K562 (cell line): ENCODE data around the gene LYVE1. TPM values are rescaled to one million over a fixed set of nuclear protein-coding genes. Genes with fewer than 3 reads are reported as not detected.

Source experiments
- ATAC-seq: fragments of 200-7000 bp; cut with Tn5 transposase; 3 replicates; pipeline ENCODE4 v1.9.1; 2020; ENCODE audit warnings: moderate library complexity
- BruUV-seq: library from RNA; stranded (reverse); fragments of 400-500 nt; replicated peaks from 2 replicates; lab custom pipeline; 2021; lab: Mats Ljungman, UMichigan
- CTCF ChIA-PET: fragments of 300-600 bp; formaldehyde crosslinking; extraction: SDS; loops from one replicate; lab custom pipeline; 2021; ENCODE audit warnings: low intra/inter-chr PET ratio; lab: Yijun Ruan, JAX
- POLR2A ChIA-PET: fragments of 300-600, 350-650 bp; sonication (Branson Sonifier 250); formaldehyde crosslinking; extraction: SDS; loops from one replicate; lab custom pipeline; 2021; ENCODE audit warnings: antibody characterized with exemption, inconsistent platforms; lab: Yijun Ruan, JAX
- DNase-seq, 4 experiments: peaks; one replicate each; pipeline versions ENCODE4 v3.0.0 to v3.0.0-alpha.2; 2011 to 2018; ENCODE audit warnings: low spot score in 3 of 4, mixed read lengths in 3 of 4; ENCODE audit errors: extremely low read depth in 1 of 4
- FAIRE-seq: peaks from 2 replicates; lab custom pipeline; 2011; peaks lifted over from hg19 to GRCh38; lab: Jason Lieb, UNC
- H2AFZ ChIP-seq: 2 replicates; pipeline ENCODE4 v1.6.0; 2011; ENCODE audit warnings: low read depth, low read length, control low read depth, inconsistent platforms
- H3K27ac ChIP-seq: fragments of 200-600 bp; 3 replicates; pipeline ENCODE4 v1.8.0; 2011; ENCODE audit warnings: low read depth, mild to moderate bottlenecking, control low read depth, inconsistent platforms, low read length, moderate library complexity, mixed read lengths; ENCODE audit errors: extremely low read depth
- H3K27me3 ChIP-seq, 2 experiments: fragments of 300-600 bp in 1 of 2; 2 replicates in 1 of 2; 3 replicates in 1 of 2; pipeline versions ENCODE4 v1.6.0 to v1.8.0; 2011; ENCODE audit warnings: inconsistent platforms in 2 of 2, low read length in 2 of 2, mild to moderate bottlenecking in 1 of 2, mixed read lengths in 1 of 2, moderate library complexity in 1 of 2; ENCODE audit not compliant: control insufficient read depth in 2 of 2, insufficient read depth in 2 of 2
- H3K36me3 ChIP-seq: fragments of 300-600 bp; 3 replicates; pipeline ENCODE4 v1.8.0; 2011; ENCODE audit warnings: mild to moderate bottlenecking, low read length, inconsistent platforms; ENCODE audit not compliant: control insufficient read depth, insufficient read depth
- H3K4me1 ChIP-seq, 2 experiments: fragments of 200-600 bp in 1 of 2; replicated peaks in 1 of 2; 2 replicates in 1 of 2; 3 replicates in 1 of 2; pipeline versions ENCODE4 v1.5.1 to v1.8.0; 2011; ENCODE audit warnings: inconsistent platforms in 2 of 2, low read length in 2 of 2, mild to moderate bottlenecking in 1 of 2, mixed read lengths in 1 of 2, moderate library complexity in 1 of 2; ENCODE audit not compliant: control insufficient read depth in 2 of 2, insufficient read depth in 2 of 2
- H3K4me2 ChIP-seq: 2 replicates; pipeline ENCODE4 v1.6.1; 2011; ENCODE audit warnings: low read length, control low read depth, inconsistent platforms, mixed read lengths; ENCODE audit not compliant: insufficient read depth
- H3K4me3 ChIP-seq: fragments of 200-600 bp; sonication (generic), shearing (Covaris generic); 2 replicates; pipeline ENCODE4 v1.5.1; 2016; ENCODE audit warnings: control low read depth, inconsistent platforms
- H3K79me2 ChIP-seq: fragments of 200-600 bp; 3 replicates; pipeline ENCODE4 v1.8.0; 2011; ENCODE audit warnings: low read length, inconsistent platforms; ENCODE audit not compliant: control insufficient read depth, insufficient read depth
- H3K9ac ChIP-seq, 2 experiments: 2 replicates each; pipeline versions ENCODE4 v1.6.0 to v1.6.1; 2011; ENCODE audit warnings: low read depth in 2 of 2, low read length in 2 of 2, control low read depth in 1 of 2, inconsistent platforms in 1 of 2, mild to moderate bottlenecking in 1 of 2, mixed read lengths in 1 of 2; ENCODE audit not compliant: insufficient read depth in 1 of 2
- H3K9me1 ChIP-seq: one replicate; pipeline ENCODE4 v1.6.0; 2011; ENCODE audit warnings: inconsistent platforms, mild to moderate bottlenecking, low read length, moderate library complexity; ENCODE audit not compliant: control insufficient read depth, insufficient read depth
- H3K9me3 ChIP-seq: replicated peaks from 2 replicates; pipeline ENCODE4 v1.5.1; 2011; ENCODE audit warnings: low read depth, low read length, inconsistent platforms; ENCODE audit not compliant: control insufficient read depth, insufficient read depth
- H4K20me1 ChIP-seq: replicated peaks from 2 replicates; pipeline ENCODE4 v1.6.1; 2011; ENCODE audit warnings: low read length, inconsistent platforms, mixed read lengths; ENCODE audit not compliant: control insufficient read depth, insufficient read depth
- CSDE1 ChIP-seq, 2 experiments: fragments of 450-650 bp; IDR thresholded peaks; 2 replicates each; pipeline ENCODE4 v1.6.1; 2016; ENCODE audit warnings: mild to moderate bottlenecking in 1 of 2
- JUN ChIP-seq, 2 experiments: sonication (generic) in 1 of 2; formaldehyde crosslinking in 1 of 2; IDR thresholded peaks; 2 replicates each; pipeline versions ENCODE4 v1.6.1 to v1.8.0; 2012 to 2022; ENCODE audit warnings: borderline replicate concordance in 2 of 2, mild to moderate bottlenecking in 2 of 2, improper control_type of control experiment in 1 of 2, low read depth in 1 of 2, low read length in 1 of 2, missing genetic modification reagents in 1 of 2
- MEF2A ChIP-seq: IDR thresholded peaks from 2 replicates; pipeline ENCODE4 v1.6.1; 2011; ENCODE audit warnings: low read depth, mild to moderate bottlenecking, low read length, moderate library complexity; ENCODE audit not compliant: control insufficient read depth
- NBN ChIP-seq: fragments of 450-650 bp; IDR thresholded peaks from 2 replicates; pipeline ENCODE4 v1.6.1; 2016; ENCODE audit warnings: low read depth, mild to moderate bottlenecking
- NELFE ChIP-seq: IDR thresholded peaks from 2 replicates; pipeline ENCODE4 v1.6.1; 2011; ENCODE audit warnings: mild to moderate bottlenecking; ENCODE audit not compliant: insufficient read depth, insufficient read length
- NFE2L1 ChIP-seq: fragments of 450-650 bp; IDR thresholded peaks from 2 replicates; pipeline ENCODE4 v1.6.1; 2016; ENCODE audit warnings: missing genetic modification characterization, low read depth, mild to moderate bottlenecking, missing compliant biosample characterization, moderate library complexity, borderline replicate concordance
- NR2C2 ChIP-seq, 2 experiments: fragments of 200-800 bp in 1 of 2; sonication (Bioruptor generic) in 1 of 2; sonication (generic) in 1 of 2; formaldehyde crosslinking in 1 of 2; IDR thresholded peaks; 2 replicates each; pipeline versions ENCODE4 v1.6.1 to v1.8.0; 2016 to 2022; ENCODE audit warnings: mild to moderate bottlenecking in 1 of 2, missing compliant biosample characterization in 1 of 2, missing genetic modification characterization in 1 of 2, missing genetic modification reagents in 1 of 2
- POLR2G ChIP-seq: fragments of 200-400 bp; formaldehyde crosslinking; IDR thresholded peaks from 2 replicates; pipeline ENCODE4 v1.6.1; 2017; ENCODE audit warnings: low read depth, mild to moderate bottlenecking, antibody characterized with exemption, low read length, moderate library complexity
- SAFB2 ChIP-seq: fragments of 200-400 bp; formaldehyde crosslinking; IDR thresholded peaks from 2 replicates; pipeline ENCODE4 v1.6.1; 2018; ENCODE audit warnings: borderline replicate concordance, low read length, low read depth, moderate library complexity; ENCODE audit not compliant: severe bottlenecking
- SAP30 ChIP-seq: fragments of 200-600 bp; sonication (generic); IDR thresholded peaks from 2 replicates; pipeline ENCODE4 v1.6.1; 2012; ENCODE audit warnings: borderline replicate concordance, low read depth, mild to moderate bottlenecking, moderate library complexity, low read length, control low read depth, inconsistent platforms; ENCODE audit not compliant: insufficient read depth, poor library complexity, severe bottlenecking
- TOE1 ChIP-seq, 2 experiments: fragments of 450-650 bp in 1 of 2; sonication (generic) in 1 of 2; formaldehyde crosslinking in 1 of 2; IDR thresholded peaks; 2 replicates each; pipeline versions ENCODE4 v1.7.1 to v1.8.0; 2016 to 2022; ENCODE audit warnings: borderline replicate concordance in 2 of 2, mild to moderate bottlenecking in 2 of 2, antibody characterized with exemption in 1 of 2, inconsistent platforms in 1 of 2, low read depth in 1 of 2, missing genetic modification reagents in 1 of 2, moderate library complexity in 1 of 2
- U2AF1 ChIP-seq: fragments of 200-400 bp; formaldehyde crosslinking; optimal IDR thresholded peaks from 2 replicates; pipeline ENCODE3; 2017; ENCODE audit warnings: mild to moderate bottlenecking, low read depth, low read length, moderate library complexity
- WGBS: fragments of 100-300 bp; shearing (Covaris generic); methylation state at CpG from one replicate; pipeline ENCODE4 v1.1.6; 2016; ENCODE audit warnings: low coverage, mixed read lengths; ENCODE audit not compliant: insufficient coverage; ENCODE audit errors: missing lambda C conversion rate; 5-methylcytosine and 5-hydroxymethylcytosine counted together
- in situ Hi-C: fragments of 300-500 bp; cut with MboI; formaldehyde crosslinking; loops from 4 replicates; pipeline ENCODE4 v1.15.0; 2018; ENCODE audit warnings: inconsistent platforms, mixed read lengths
- intact Hi-C: fragments of 100-400 bp; cut with micrococcal nuclease; formaldehyde crosslinking; loops from 2 replicates; pipeline ENCODE4 v1.14.2; 2022
- polyA plus RNA-seq, 8 experiments: library from polyadenylated mRNA; depleted of rRNA in 4 of 8; stranded (reverse) in 5 of 8; unstranded in 3 of 8; fragments of >200 nt; fragmentation: Nextera tagmentation in 2 of 8; fragmentation: Illumina TruSeq in 1 of 8; extraction: Ambion mirVana in 2 of 8; extraction: Trizol in 1 of 8; gene quantifications; 2 replicates each; pipeline versions ENCODE4 v1.2.1 to v1.2.3, GENCODE V29; 2011 to 2014; ENCODE audit warnings: inconsistent platforms in 1 of 8, missing spikeins in 1 of 8
- total RNA-seq, 7 experiments: library from RNA; depleted of rRNA in 6 of 7; stranded (reverse); fragments of >200 nt in 6 of 7; fragmentation: Illumina TruSeq in 2 of 7; extraction: Trizol in 2 of 7; gene quantifications; 2 replicates each; pipeline versions ENCODE4 v1.2.1 to v1.2.3, GENCODE V29; 2011 to 2021; ENCODE audit warnings: low replicate concordance in 1 of 7
- TF ChIP-seq, protein P1 (sequence below), 2 experiments: IDR thresholded peaks; 2 replicates each; pipeline ENCODE4 v1.6.1; 2012; ENCODE audit warnings: improper control_type of control experiment in 2 of 2, low read depth in 2 of 2, low read length in 2 of 2, borderline replicate concordance in 1 of 2
- TF ChIP-seq, protein P2 (sequence below): fragments of 250-450 bp; sonication (Bioruptor Pico); IDR thresholded peaks from 2 replicates; pipeline ENCODE4 v1.8.0; 2021; ENCODE audit warnings: borderline replicate concordance, mild to moderate bottlenecking, moderate library complexity; ENCODE audit not compliant: poor library complexity, severe bottlenecking

LYVE1 gene
- total and polyA plus RNA-seq, 9 of the 15 experiments (the other 6 are each of a cell fraction or from before 2014, with no cell fraction given): 0.06 to 1.1 (median 0.14) TPM; not detected in 1

- Histone ChIP-seq H3K36me3 (no peaks in the 10 kb centered on the region), H3K27ac (peak within 1 kb of the TSS; percentile 86), H3K4me3 (peak within 1 kb of the TSS; percentile 74), H3K9ac (peak within 1 kb of the TSS; percentile 83 to 96), H3K4me1 (peaks cover 8 to 11% of the 10 kb centered on the region in 2 experiments; a peak in 4 of 5 replicates), H3K27me3 (no peaks in the 10 kb centered on the region), H3K9me1 (no peaks in the 10 kb centered on the region), H3K4me2 (peak within 1 kb of the TSS; percentile 93), H4K20me1 (no peaks in the 10 kb centered on the region), H2AFZ (peak within 1 kb of the TSS; percentile 99), H3K9me3 (no peaks in the 10 kb centered on the region), H3K79me2 (peaks cover 15% of the 10 kb centered on the region)
- no TSS peak for BruUV-seq
- ATAC-seq (peak; percentile 97), DNase-seq (peak; percentile 95 to 97 (median 96)), FAIRE-seq (peak; percentile 77)
- in situ Hi-C loops (no loop called here), intact Hi-C loops (loop anchor here (1.0 to 2.0 kb wide), 2 partner anchors 134 to 194 kb away; no protein-coding TSS in a partner anchor)
- CTCF ChIA-PET: interaction anchor here (0.6 to 1.1 kb wide), 2 partner anchors 136 to 195 kb away, joined by 4 to 5 read pairs; no protein-coding TSS in a partner anchor
- under 1% methylated on average over 40 of the region's 54 CpGs for WGBS
- POLR2A ChIA-PET: interaction anchor here (0.6 to 1.8 kb wide), 17 partner anchors 9 to 210 kb away, joined by 3 to 11 read pairs (median 4); partner anchors contain the start of gene CTR9
- TF ChIP-seq NFE2L1 (tag) (no peak), NR2C2 (CRISPR knock-in tag; IDR thresholded peaks at IDR 0.05) (peak; percentile 88), NR2C2 (tag; IDR thresholded peaks at IDR 0.05) (peak; percentile 91), MEF2A (no peak), NBN (peak; percentile 46; the same call in 1 of the 2 replicates), CSDE1 (IDR thresholded peaks at IDR 0.05) (peak in 1 of 2 experiments; percentile 94; a peak in 2 of 4 replicates), JUN (IDR thresholded peaks at IDR 0.05; ENCODE audit: borderline replicate concordance, low read depth, low read length) (no peak; the same call in 1 of the 2 replicates), JUN (CRISPR knock-in tag; IDR thresholded peaks at IDR 0.05; ENCODE audit: borderline replicate concordance) (no peak), SAFB2 (no peak), U2AF1 (peak; percentile 63), NELFE (no peak), TOE1 (IDR thresholded peaks at IDR 0.05; ENCODE audit: borderline replicate concordance) (0 out of 2 replicates have a peak, but pooled peaks have one; percentile 32), TOE1 (CRISPR knock-in tag; IDR thresholded peaks at IDR 0.05; ENCODE audit: borderline replicate concordance, low read depth) (no peak), SAP30 (peak; percentile 90), POLR2G (peak; percentile 99)
- TF ChIP-seq, protein P1, sequence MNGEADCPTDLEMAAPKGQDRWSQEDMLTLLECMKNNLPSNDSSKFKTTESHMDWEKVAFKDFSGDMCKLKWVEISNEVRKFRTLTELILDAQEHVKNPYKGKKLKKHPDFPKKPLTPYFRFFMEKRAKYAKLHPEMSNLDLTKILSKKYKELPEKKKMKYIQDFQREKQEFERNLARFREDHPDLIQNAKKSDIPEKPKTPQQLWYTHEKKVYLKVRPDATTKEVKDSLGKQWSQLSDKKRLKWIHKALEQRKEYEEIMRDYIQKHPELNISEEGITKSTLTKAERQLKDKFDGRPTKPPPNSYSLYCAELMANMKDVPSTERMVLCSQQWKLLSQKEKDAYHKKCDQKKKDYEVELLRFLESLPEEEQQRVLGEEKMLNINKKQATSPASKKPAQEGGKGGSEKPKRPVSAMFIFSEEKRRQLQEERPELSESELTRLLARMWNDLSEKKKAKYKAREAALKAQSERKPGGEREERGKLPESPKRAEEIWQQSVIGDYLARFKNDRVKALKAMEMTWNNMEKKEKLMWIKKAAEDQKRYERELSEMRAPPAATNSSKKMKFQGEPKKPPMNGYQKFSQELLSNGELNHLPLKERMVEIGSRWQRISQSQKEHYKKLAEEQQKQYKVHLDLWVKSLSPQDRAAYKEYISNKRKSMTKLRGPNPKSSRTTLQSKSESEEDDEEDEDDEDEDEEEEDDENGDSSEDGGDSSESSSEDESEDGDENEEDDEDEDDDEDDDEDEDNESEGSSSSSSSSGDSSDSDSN (IDR thresholded peaks at IDR 0.05; ENCODE audit: borderline replicate concordance in 1 of 2, low read depth in 2 of 2, low read length in 2 of 2): peak in 1 of 2 experiments; percentile 88; a peak in 3 of 4 replicates
- TF ChIP-seq, protein P2, sequence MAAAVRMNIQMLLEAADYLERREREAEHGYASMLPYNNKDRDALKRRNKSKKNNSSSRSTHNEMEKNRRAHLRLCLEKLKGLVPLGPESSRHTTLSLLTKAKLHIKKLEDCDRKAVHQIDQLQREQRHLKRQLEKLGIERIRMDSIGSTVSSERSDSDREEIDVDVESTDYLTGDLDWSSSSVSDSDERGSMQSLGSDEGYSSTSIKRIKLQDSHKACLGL (CRISPR knock-in tag): no peak
These were observed 27.4 kb downstream of the LYVE1 start, which contains the start of gene RNF141 for GRCh38 chr11:10540915-10541560. RNF141 (minus strand) TSS chr11:10541187; CDS start chr11:10534158, 7,029 bp downstream.
